Measurements from ENCODE around the gene MAPRE2.
A peak's percentile ranks its signal among the peaks of the same experiment; 100 is the strongest.

Gene MAPRE2

DNA sequence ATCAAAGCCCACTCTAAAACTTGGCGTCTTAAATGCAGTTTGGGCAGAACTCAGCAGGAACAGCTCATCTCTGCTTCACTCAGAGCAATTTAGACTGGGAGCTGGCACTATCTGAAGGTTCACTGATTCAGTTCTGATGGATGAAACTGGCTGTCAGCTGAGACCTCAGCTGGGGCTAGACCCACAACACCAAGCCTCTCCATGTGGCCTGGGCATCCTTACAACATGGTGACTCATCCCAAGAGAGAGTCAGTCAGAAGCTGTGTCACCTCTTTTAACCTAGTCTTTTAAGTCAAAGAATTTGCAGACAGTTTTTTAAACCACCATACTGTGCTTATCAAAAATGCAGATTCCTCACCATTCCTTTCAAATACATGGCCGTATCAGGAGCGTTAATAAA is 137.0 kb downstream of the MAPRE2 start:
- H3K4me3 ChIP-seq, result no peak overlapping the region
- H3K9ac ChIP-seq (ENCODE audit: insufficient read length), result no peak overlapping the region
- no peak overlapping the region for H3K27ac ChIP-seq
- H3K9me3 ChIP-seq (ENCODE audit: low read depth, low read length), result no peaks in the 10 kb centered on the region
- no peak for TF ChIP-seq FOXP2 (optimal IDR thresholded peaks at IDR 0.05; ENCODE audit: control extremely low read depth, extremely low read length, insufficient read depth)
- TF ChIP-seq POLR2AphosphoS5 (IDR thresholded peaks at IDR 0.05; ENCODE audit: borderline replicate concordance, low read depth, low read length), result no peak
- H3K36me3 ChIP-seq (ENCODE audit: insufficient read depth, low read length), result no peaks in the 10 kb centered on the region
- DNase-seq (ENCODE audit: low read depth, low spot score), result no peak

DNA sequence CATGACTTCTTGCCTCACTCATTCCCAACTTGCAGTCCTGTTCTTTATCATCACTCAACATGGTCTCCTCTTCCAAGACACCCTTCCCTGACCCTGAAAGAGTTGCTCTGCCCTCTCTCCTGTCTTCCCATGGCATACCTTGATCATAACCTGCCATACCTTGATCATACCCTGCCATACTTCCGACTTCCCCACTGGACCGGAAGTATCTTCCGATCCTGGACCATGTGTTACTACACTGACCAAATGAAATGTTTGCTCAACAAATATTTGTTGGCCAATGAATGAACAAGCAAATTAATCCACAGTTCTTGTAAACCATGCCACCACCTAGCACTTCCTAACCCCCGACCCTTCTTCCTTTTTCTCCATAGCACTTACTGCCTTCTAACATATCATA is 138.7 kb downstream of the MAPRE2 start:
- H3K9me3 ChIP-seq (ENCODE audit: low read depth, low read length), result no peaks in the 10 kb centered on the region
- H3K27ac ChIP-seq, result no peak overlapping the region
- no peak overlapping the region for H3K4me3 ChIP-seq
- no peak for DNase-seq (ENCODE audit: low read depth, low spot score)
- no peak overlapping the region for H3K9ac ChIP-seq (ENCODE audit: insufficient read length)
- TF ChIP-seq POLR2AphosphoS5 (IDR thresholded peaks at IDR 0.05; ENCODE audit: borderline replicate concordance, low read depth, low read length), result no peak
- no peak for TF ChIP-seq EZH2 (IDR thresholded peaks at IDR 0.05)
- no peak for TF ChIP-seq FOXP2 (optimal IDR thresholded peaks at IDR 0.05; ENCODE audit: control extremely low read depth, extremely low read length, insufficient read depth)
- no peaks in the 10 kb centered on the region for H3K36me3 ChIP-seq (ENCODE audit: insufficient read depth, low read length)

DNA sequence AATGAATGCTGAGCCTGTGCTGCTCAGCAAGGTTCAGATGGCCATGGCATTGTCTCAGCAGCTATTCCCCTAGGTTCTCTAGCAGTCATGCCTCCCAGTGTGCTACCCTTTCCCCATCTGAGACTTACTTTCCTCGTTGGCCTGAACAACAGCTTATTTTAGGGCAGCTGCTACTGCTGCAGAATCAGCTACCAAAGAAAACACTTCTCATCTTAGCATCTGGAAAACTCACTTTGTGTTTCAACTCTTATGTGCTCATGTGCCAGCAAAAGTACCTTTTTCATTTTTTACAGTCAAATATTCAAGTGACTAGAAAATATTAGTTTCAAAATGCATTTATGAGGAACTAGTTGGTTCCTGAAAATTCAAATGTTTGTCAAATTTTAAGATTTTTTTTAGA is 139.2 kb downstream of the MAPRE2 start:
- TF ChIP-seq FOXP2 (optimal IDR thresholded peaks at IDR 0.05; ENCODE audit: control extremely low read depth, extremely low read length, insufficient read depth) (no peak), EZH2 (IDR thresholded peaks at IDR 0.05) (no peak), POLR2AphosphoS5 (IDR thresholded peaks at IDR 0.05; ENCODE audit: borderline replicate concordance, low read depth, low read length) (no peak)
- H3K27ac ChIP-seq, result no peak overlapping the region
- H3K9me3 ChIP-seq (ENCODE audit: low read depth, low read length), result no peaks in the 10 kb centered on the region
- no peak for DNase-seq (ENCODE audit: low read depth, low spot score)
- no peak overlapping the region for H3K9ac ChIP-seq (ENCODE audit: insufficient read length)
- H3K4me3 ChIP-seq, result no peak overlapping the region
- H3K36me3 ChIP-seq (ENCODE audit: insufficient read depth, low read length), result no peaks in the 10 kb centered on the region

DNA sequence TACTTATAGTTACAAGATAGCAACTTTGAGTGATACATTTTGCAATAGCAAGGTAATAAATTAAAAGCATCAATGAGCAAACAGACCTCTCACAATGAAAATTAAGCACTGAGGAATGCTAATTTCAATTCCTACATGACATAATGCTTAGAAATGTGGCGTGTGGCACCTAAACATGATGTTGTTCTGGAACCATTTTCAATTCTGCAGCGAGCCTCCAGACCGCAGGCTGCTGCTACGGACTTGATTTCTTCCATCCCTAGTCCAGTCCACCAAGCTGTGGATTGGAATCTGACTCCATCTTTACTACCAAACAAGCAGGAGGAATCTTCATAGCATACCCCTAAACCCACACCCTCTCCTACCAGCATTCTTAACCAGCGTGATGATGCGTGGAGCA is 140.9 kb downstream of the MAPRE2 start:
- Histone ChIP-seq H3K36me3 (ENCODE audit: insufficient read depth, low read length) (no peaks in the 10 kb centered on the region), H3K4me3 (no peak overlapping the region), H3K27ac (no peak overlapping the region), H3K9ac (ENCODE audit: insufficient read length) (no peak overlapping the region), H3K9me3 (ENCODE audit: low read depth, low read length) (no peaks in the 10 kb centered on the region)
- no peak for TF ChIP-seq POLR2AphosphoS5 (IDR thresholded peaks at IDR 0.05; ENCODE audit: borderline replicate concordance, low read depth, low read length)
- no peak for TF ChIP-seq EZH2 (IDR thresholded peaks at IDR 0.05)
- DNase-seq (ENCODE audit: low read depth, low spot score), result no peak

DNA sequence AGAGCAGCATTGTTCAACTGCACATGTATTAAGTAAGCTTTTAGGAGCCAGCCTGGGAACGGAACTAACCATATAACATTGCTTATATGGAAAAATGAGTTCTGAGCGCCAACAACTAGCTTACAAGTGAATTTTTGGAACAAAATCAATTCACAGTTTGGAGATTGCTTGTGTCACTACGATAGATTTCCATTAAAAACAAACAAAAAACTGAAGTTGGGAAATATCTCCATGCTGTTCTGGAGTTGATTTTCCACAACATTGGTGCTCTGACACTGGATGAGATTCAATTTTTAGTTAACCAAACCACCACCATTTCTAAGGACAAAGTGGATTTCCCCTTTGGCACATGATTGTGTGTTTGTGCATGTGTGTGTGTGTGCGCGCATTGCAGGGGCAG is 142.7 kb downstream of the MAPRE2 start:
- H3K36me3 ChIP-seq (ENCODE audit: insufficient read depth, low read length), result no peaks in the 10 kb centered on the region
- no peak for TF ChIP-seq EZH2 (IDR thresholded peaks at IDR 0.05)
- no peak for TF ChIP-seq FOXP2 (optimal IDR thresholded peaks at IDR 0.05; ENCODE audit: control extremely low read depth, extremely low read length, insufficient read depth)
- no peak for TF ChIP-seq POLR2AphosphoS5 (IDR thresholded peaks at IDR 0.05; ENCODE audit: borderline replicate concordance, low read depth, low read length)
- no peaks in the 10 kb centered on the region for H3K9me3 ChIP-seq (ENCODE audit: low read depth, low read length)
- H3K9ac ChIP-seq (ENCODE audit: insufficient read length), result no peak overlapping the region
- DNase-seq (ENCODE audit: low read depth, low spot score), result no peak
- H3K4me3 ChIP-seq, result no peak overlapping the region
- H3K27ac ChIP-seq, result no peak overlapping the region

DNA sequence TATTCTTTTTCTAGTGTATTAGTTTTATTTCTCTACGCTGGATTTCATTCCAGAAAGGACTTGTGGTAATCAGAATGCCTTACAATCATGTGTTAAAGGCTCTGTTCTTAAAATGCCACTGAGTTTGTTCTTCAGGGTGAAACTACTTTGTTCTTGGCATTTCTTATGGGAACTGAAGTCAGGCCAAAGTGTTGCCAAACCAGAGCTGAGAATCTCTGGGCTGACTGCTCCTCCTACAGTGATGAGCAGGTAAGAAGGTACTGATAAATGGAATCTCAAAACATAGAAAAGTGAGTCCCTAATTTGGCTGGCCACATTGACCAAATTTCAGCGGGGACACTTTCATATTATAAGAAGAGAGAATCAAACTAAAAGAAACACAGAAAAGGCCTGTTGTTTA is 144.6 kb downstream of the MAPRE2 start:
- Histone ChIP-seq H3K36me3 (ENCODE audit: insufficient read depth, low read length) (no peaks in the 10 kb centered on the region), H3K9me3 (ENCODE audit: low read depth, low read length) (no peaks in the 10 kb centered on the region), H3K9ac (ENCODE audit: insufficient read length) (no peak overlapping the region), H3K27ac (0 out of 2 replicates have a peak overlapping the region, but pooled peaks have one; percentile 45), H3K4me3 (no peak overlapping the region)
- TF ChIP-seq EZH2 (IDR thresholded peaks at IDR 0.05) (no peak), POLR2AphosphoS5 (IDR thresholded peaks at IDR 0.05; ENCODE audit: borderline replicate concordance, low read depth, low read length) (no peak), FOXP2 (optimal IDR thresholded peaks at IDR 0.05; ENCODE audit: control extremely low read depth, extremely low read length, insufficient read depth) (no peak)
- no peak for DNase-seq (ENCODE audit: low read depth, low spot score)

DNA sequence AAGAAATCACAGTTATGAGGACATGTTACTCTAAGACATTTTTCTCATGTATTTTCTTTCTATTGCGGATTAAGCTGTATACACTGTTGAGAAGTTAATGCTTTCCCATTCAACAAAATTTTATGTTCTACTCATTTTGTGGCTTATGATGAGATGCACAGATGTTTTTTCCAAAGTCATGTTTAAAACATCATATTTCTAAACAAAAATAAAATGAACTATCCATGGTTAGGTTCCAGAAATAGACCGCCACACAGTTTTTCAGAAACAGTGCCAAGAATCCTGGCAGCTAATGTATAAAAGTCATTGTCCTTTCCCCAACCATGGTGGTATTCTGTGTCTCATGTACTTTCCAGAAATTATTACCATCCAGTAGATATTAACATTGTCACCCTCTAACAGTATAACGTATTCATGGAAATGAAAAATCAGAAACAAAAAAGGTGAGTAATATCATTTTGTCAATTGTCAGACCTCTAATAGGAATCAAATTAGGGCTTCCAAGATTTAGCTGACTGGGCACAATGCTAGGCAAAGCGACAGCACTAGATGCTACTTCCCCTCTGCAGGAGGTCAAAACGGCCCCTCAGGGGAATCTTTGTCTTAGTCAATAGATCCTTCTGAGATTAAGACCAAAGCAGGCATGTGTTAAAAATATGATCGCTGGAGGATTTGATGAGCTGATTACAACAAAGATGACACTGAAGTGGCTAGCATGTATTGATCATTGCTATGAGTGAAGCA is 145.2 kb downstream of the MAPRE2 start:
- H3K4me3 ChIP-seq, result peak overlapping the region; percentile 28; the same call in 1 of the 2 replicates
- H3K9ac ChIP-seq (ENCODE audit: insufficient read length), result no peak overlapping the region
- no peaks in the 10 kb centered on the region for H3K9me3 ChIP-seq (ENCODE audit: low read depth, low read length)
- H3K36me3 ChIP-seq (ENCODE audit: insufficient read depth, low read length), result no peaks in the 10 kb centered on the region
- TF ChIP-seq POLR2AphosphoS5 (IDR thresholded peaks at IDR 0.05; ENCODE audit: borderline replicate concordance, low read depth, low read length) (no peak; the same call in 1 of the 2 replicates), EZH2 (IDR thresholded peaks at IDR 0.05) (no peak), FOXP2 (optimal IDR thresholded peaks at IDR 0.05; ENCODE audit: control extremely low read depth, extremely low read length, insufficient read depth) (no peak)
- DNase-seq (ENCODE audit: low read depth, low spot score), result no peak
- H3K27ac ChIP-seq, result peak overlapping the region; percentile 45; the same call in 1 of the 2 replicates

DNA sequence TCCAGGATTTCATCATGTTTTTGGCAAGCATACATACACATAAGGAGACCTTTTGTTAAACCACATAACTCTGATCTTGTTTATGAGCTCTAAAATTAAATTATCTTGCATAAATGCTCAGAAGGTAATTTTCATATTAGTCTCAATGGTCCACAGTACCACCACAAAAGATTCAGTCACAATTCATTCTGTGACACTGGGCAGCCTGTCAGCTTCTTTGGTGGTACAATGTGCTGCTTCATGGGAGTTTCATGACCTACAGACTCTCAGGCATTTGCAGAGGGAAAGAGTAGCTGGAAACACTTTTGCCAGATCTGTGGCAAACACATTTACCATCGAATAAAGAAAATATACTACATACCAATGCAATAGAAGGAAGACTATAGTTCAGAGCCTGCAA is 148.3 kb downstream of the MAPRE2 start:
- Histone ChIP-seq H3K9ac (ENCODE audit: insufficient read length) (no peak overlapping the region), H3K9me3 (ENCODE audit: low read depth, low read length) (no peaks in the 10 kb centered on the region), H3K36me3 (ENCODE audit: insufficient read depth, low read length) (no peaks in the 10 kb centered on the region), H3K4me3 (no peak overlapping the region), H3K27ac (0 out of 2 replicates have a peak overlapping the region, but pooled peaks have one; percentile 17)
- TF ChIP-seq FOXP2 (optimal IDR thresholded peaks at IDR 0.05; ENCODE audit: control extremely low read depth, extremely low read length, insufficient read depth) (no peak), EZH2 (IDR thresholded peaks at IDR 0.05) (no peak), POLR2AphosphoS5 (IDR thresholded peaks at IDR 0.05; ENCODE audit: borderline replicate concordance, low read depth, low read length) (no peak)
- no peak for DNase-seq (ENCODE audit: low read depth, low spot score)
